Thyroid gland (tissue), 4 donors: ENCODE results near the gene PDE3A. TPM values are rescaled to one million over a fixed set of nuclear protein-coding genes. Genes with fewer than 3 reads are reported as not detected.

Experiments used
- DNase-seq, 2 donors: peaks; one replicate each; pipeline ENCODE4 v3.0.0-alpha.2; 2019
- H3K27ac ChIP-seq, 3 donors: fragments of 200-600 bp; sonication (generic); 1 replicate in 2 of 3; 2 replicates in 1 of 3; pipeline ENCODE4 v1.5.1; 2016 to 2019; ENCODE audit warnings: mild to moderate bottlenecking in 1 of 3, moderate library complexity in 1 of 3
- H3K27me3 ChIP-seq: fragments of 200-600 bp; sonication (generic); one replicate; pipeline ENCODE4 v1.5.1; 2019
- H3K36me3 ChIP-seq, 2 donors: fragments of 200-600 bp; sonication (generic); one replicate each; pipeline ENCODE4 v1.5.1; 2016 to 2019
- H3K4me1 ChIP-seq, 2 donors: fragments of 200-600 bp; sonication (generic); one replicate each; pipeline ENCODE4 v1.5.1; 2017 to 2019
- H3K4me3 ChIP-seq, 3 donors: fragments of 200-600 bp; sonication (generic); replicated peaks in 1 of 3; 1 replicate in 2 of 3; 2 replicates in 1 of 3; pipeline ENCODE4 v1.5.1; 2016; ENCODE audit warnings: mild to moderate bottlenecking in 1 of 3
- H3K9me3 ChIP-seq: fragments of 200-600 bp; sonication (generic); one replicate; pipeline ENCODE4 v1.5.1; 2017
- POLR2A ChIP-seq, 2 donors: fragments of 450-650 bp; IDR thresholded peaks; one replicate each; pipeline ENCODE4 v1.6.1; 2017; ENCODE audit warnings: antibody characterized with exemption in 2 of 2, mild to moderate bottlenecking in 2 of 2, moderate library complexity in 1 of 2
- WGBS, 2 donors: methylation state at CpG; one replicate each; pipeline ENCODE4 v1.1.5; 2017; 5-methylcytosine and 5-hydroxymethylcytosine counted together
- intact Hi-C: fragments of 100-400 bp; cut with DNase I; formaldehyde crosslinking; loops from one replicate; pipeline ENCODE4 v1.15.1; 2023
- total RNA-seq, 4 donors: library from RNA; depleted of rRNA; stranded (reverse); fragments of >200 nt; gene quantifications; one replicate each; pipeline ENCODE4 v1.2.3, GENCODE V29; 2016
- TF ChIP-seq, protein P1 (sequence below), 6 experiments: fragments of 200-600 bp in 3 of 6; fragments of 450-650 bp in 3 of 6; sonication (generic) in 3 of 6; IDR thresholded peaks; one replicate each; pipeline ENCODE4 v1.5.1; 2016 to 2019; ENCODE audit warnings: antibody characterized with exemption in 6 of 6, mild to moderate bottlenecking in 2 of 6, inconsistent platforms in 1 of 6, moderate library complexity in 1 of 6

Gene PDE3A
- total RNA-seq, 4 donors from 2014 or later, result 2.8 to 9.9 (median 6.7) TPM

DNA sequence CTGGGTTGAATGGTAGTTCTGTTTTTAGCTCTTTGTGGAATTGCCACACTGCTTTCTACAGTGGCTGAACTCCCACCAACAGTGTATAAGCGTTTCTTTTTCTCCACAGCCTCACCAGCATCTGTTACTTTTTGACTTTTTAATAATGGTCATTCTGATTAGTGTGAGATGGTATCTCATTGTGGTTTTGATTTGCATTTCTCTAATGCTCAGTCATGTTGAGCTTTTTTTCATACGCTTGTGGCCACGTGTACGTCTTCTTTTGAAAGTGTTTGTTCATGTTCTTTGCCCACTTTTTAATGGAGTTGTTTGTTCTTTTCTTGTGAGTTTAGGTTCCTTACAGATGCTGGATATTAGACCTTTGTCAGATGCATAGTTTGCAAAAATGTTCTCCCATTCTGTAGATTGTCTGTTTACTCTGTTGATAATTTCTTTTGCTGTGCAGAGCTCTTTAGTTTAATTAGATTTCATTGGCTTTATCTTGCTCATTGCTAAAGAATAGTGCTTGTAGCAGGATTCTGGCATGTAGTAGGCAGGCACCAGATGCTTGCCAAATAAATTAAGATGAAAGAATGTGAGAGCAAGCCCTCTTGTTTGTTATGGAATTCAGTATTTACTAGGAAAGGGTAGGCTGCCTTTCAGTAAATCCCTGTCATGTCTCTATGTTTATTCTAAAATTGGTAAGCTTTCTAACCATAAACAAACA lies 86.8 kb downstream of the PDE3A start:
- WGBS, 2 donors, result 55 to 70% methylated on average over 4 of the region's 4 CpGs
- Histone ChIP-seq H3K9me3 (no peaks in the 10 kb centered on the region), H3K4me1 (no peaks in the 10 kb centered on the region), H3K27ac (no peak overlapping the region), H3K4me3 (no peak overlapping the region), H3K36me3 (no peaks in the 10 kb centered on the region), H3K27me3 (no peaks in the 10 kb centered on the region)
- DNase-seq, result no peak
- TF ChIP-seq POLR2A (IDR thresholded peaks at IDR 0.05), result no peak
- TF ChIP-seq, protein P1, sequence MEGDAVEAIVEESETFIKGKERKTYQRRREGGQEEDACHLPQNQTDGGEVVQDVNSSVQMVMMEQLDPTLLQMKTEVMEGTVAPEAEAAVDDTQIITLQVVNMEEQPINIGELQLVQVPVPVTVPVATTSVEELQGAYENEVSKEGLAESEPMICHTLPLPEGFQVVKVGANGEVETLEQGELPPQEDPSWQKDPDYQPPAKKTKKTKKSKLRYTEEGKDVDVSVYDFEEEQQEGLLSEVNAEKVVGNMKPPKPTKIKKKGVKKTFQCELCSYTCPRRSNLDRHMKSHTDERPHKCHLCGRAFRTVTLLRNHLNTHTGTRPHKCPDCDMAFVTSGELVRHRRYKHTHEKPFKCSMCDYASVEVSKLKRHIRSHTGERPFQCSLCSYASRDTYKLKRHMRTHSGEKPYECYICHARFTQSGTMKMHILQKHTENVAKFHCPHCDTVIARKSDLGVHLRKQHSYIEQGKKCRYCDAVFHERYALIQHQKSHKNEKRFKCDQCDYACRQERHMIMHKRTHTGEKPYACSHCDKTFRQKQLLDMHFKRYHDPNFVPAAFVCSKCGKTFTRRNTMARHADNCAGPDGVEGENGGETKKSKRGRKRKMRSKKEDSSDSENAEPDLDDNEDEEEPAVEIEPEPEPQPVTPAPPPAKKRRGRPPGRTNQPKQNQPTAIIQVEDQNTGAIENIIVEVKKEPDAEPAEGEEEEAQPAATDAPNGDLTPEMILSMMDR (IDR thresholded peaks at IDR 0.05), result no peak
- intact Hi-C loops, result loop anchor here (10.0 kb wide), 1 partner anchor 140 kb away; no protein-coding TSS in a partner anchor

- intact Hi-C loops, result loop anchor here (10.0 kb wide), 1 partner anchor 137 kb away; no protein-coding TSS in a partner anchor
- no peaks in the 10 kb centered on the region for H3K36me3 ChIP-seq
- no peak overlapping the region for H3K27ac ChIP-seq
- no peaks in the 10 kb centered on the region for H3K9me3 ChIP-seq
- 94 to 95% methylated on average over 2 of the region's 2 CpGs for WGBS, 2 donors
- no peaks in the 10 kb centered on the region for H3K4me1 ChIP-seq
- no peaks in the 10 kb centered on the region for H3K27me3 ChIP-seq
- no peak overlapping the region for H3K4me3 ChIP-seq
- no peak for DNase-seq
- TF ChIP-seq, protein P1 (IDR thresholded peaks at IDR 0.05), result no peak
- TF ChIP-seq POLR2A (IDR thresholded peaks at IDR 0.05), result no peak
Observed at GRCh38 chr12:20457582-20457981, 89.2 kb downstream of the PDE3A start.

- H3K9me3 ChIP-seq, result no peaks in the 10 kb centered on the region
- H3K36me3 ChIP-seq, result no peaks in the 10 kb centered on the region
- no peak for DNase-seq
- no peak for TF ChIP-seq POLR2A (IDR thresholded peaks at IDR 0.05)
- TF ChIP-seq, protein P1 (IDR thresholded peaks at IDR 0.05), result no peak
- intact Hi-C loops, result loop anchor here (10.0 kb wide), 1 partner anchor 137 kb away; no protein-coding TSS in a partner anchor
- 84 to 94% methylated on average over 1 of the region's 1 CpG for WGBS, 2 donors
- no peak overlapping the region for H3K27ac ChIP-seq
- no peaks in the 10 kb centered on the region for H3K27me3 ChIP-seq
- no peaks in the 10 kb centered on the region for H3K4me1 ChIP-seq
- H3K4me3 ChIP-seq, result no peak overlapping the region
Observed at GRCh38 chr12:20458011-20458410, 89.7 kb downstream of the PDE3A start.

DNA sequence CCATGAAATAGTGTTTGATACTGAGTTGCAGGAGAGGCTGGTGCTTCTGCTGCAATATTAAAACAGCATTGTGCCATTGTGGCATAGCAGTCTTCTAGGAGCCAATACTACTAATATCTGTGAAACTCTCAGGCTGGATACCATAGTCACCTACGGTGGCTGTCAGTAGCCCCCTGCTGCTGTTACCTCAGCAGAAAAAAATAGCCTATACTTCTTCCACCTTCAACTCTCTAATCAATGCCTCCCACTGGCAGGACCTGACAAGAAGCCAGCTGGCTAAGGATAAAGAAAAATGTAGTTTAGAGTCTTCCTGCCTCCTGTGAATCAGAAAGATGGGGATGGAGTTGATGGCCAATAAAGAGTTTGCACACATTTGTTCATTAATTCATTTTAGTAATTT lies 91.6 kb downstream of the PDE3A start:
- no peak for DNase-seq
- Histone ChIP-seq H3K36me3 (no peaks in the 10 kb centered on the region), H3K4me3 (no peak overlapping the region), H3K27me3 (no peaks in the 10 kb centered on the region), H3K9me3 (no peaks in the 10 kb centered on the region), H3K27ac (no peak overlapping the region), H3K4me1 (no peaks in the 10 kb centered on the region)
- intact Hi-C loops, result loop anchor here (10.0 kb wide), 1 partner anchor 135 kb away; no protein-coding TSS in a partner anchor
- WGBS, 2 donors, result 77 to 83% methylated on average over 1 of the region's 1 CpG
- TF ChIP-seq, protein P1 (IDR thresholded peaks at IDR 0.05), result no peak
- TF ChIP-seq POLR2A (IDR thresholded peaks at IDR 0.05), result no peak

DNA sequence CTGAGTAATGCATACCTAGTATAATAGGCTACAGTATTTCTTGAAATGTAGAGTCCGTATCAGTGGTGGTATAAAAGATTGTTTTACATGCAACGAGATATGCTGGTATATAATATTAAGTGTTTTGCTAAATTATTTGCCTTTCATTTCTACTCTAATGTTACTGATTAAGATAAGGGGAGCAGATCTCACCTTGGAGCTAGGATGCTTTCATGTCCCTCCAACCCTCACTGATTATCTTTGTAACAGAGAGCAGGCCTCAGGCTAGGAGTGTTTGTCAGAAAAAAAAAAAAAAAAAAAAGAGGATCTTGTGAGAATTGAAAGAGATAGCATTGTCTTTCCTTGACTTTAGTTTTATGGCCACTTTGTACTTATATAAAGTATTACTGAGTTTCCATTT lies 92.6 kb downstream of the PDE3A start:
- Histone ChIP-seq H3K36me3 (no peaks in the 10 kb centered on the region), H3K4me1 (peaks cover 0 to 4% of the 10 kb centered on the region in 2 donors), H3K27ac (no peak overlapping the region), H3K9me3 (no peaks in the 10 kb centered on the region), H3K27me3 (no peaks in the 10 kb centered on the region), H3K4me3 (no peak overlapping the region)
- no peak for DNase-seq
- TF ChIP-seq POLR2A (IDR thresholded peaks at IDR 0.05), result no peak
- TF ChIP-seq, protein P1 (IDR thresholded peaks at IDR 0.05), result no peak
- WGBS, 2 donors, result 92 to 93% methylated on average over 2 of the region's 2 CpGs
- intact Hi-C loops, result no loop called here
